HG02571 (cell line): ENCODE results near the gene RNF224.
"Not testable (repeated sequence)": the region's sequence is repeated elsewhere in the genome, so short reads cannot be mapped to it uniquely, and the experiment has no call there.

Source experiments
- ATAC-seq: cut with Tn5 transposase; IDR thresholded peaks from one replicate; pipeline ENCODE4 v1.9.1; 2021; ENCODE audit warnings: mild to moderate bottlenecking, moderate library complexity; ENCODE audit not compliant: unreplicated experiment

Gene RNF224

GRCh38 chr9:137236936-137237421, 9.7 kb downstream of the RNF224 start:
- ATAC-seq: no peak

- ATAC-seq: no peak
These were observed 10.7 kb downstream of the RNF224 start for GRCh38 chr9:137237759-137238726.

GRCh38 chr9:137239541-137240200, 12.4 kb downstream of the RNF224 start:
- ATAC-seq: not testable (repeated sequence)

GRCh38 chr9:137240318-137240840, 13.1 kb downstream of the RNF224 start:
- ATAC-seq: peak; percentile 15

- peak; percentile 70 for ATAC-seq
These were observed 13.7 kb downstream of the RNF224 start, which contains the start of gene TUBB4B for GRCh38 chr9:137240841-137241489. TUBB4B (plus strand) TSS chr9:137241287; CDS start chr9:137241361, 74 bp downstream.

- peak; percentile 6 for ATAC-seq
These were observed 14.4 kb downstream of the RNF224 start for GRCh38 chr9:137241490-137242268.

- ATAC-seq: no peak
These were observed 15.2 kb downstream of the RNF224 start for GRCh38 chr9:137242269-137243203.

GRCh38 chr9:137243266-137243625, 15.9 kb downstream of the RNF224 start:
- ATAC-seq: not testable (repeated sequence)

GRCh38 chr9:137243626-137244485, 16.6 kb downstream of the RNF224 start:
- no peak for ATAC-seq

- no peak for ATAC-seq
These were observed 17.5 kb downstream of the RNF224 start for GRCh38 chr9:137244486-137245449.

GRCh38 chr9:137245450-137246421, 18.4 kb downstream of the RNF224 start:
- ATAC-seq: no peak

- no peak for ATAC-seq
These were observed 20.0 kb downstream of the RNF224 start for GRCh38 chr9:137247135-137247915.

- ATAC-seq: no peak
These were observed 20.5 kb downstream of the RNF224 start for GRCh38 chr9:137247916-137248175.

GRCh38 chr9:137250329-137251193, 23.3 kb downstream of the RNF224 start:
- ATAC-seq: no peak

- ATAC-seq: no peak
These were observed 23.8 kb downstream of the RNF224 start, which contains the start of gene STPG3 for GRCh38 chr9:137251194-137251461. STPG3 (plus strand) TSS chr9:137251286; CDS start chr9:137251287, 1 bp downstream.
